Right cardiac atrium (tissue), 5 donors: ENCODE measurements around the gene CCDC149. TPM values are rescaled to one million over a fixed set of nuclear protein-coding genes. Genes with fewer than 3 reads are reported as not detected.
"Not testable (repeated sequence)": the region's sequence is repeated elsewhere in the genome, so short reads cannot be mapped to it uniquely, and the experiment has no call there.

ENCODE experiments used
- ATAC-seq, 2 donors: fragments of 200-7000 bp; cut with Tn5 transposase; one replicate each; pipeline versions ENCODE4 v1.8.0 to v1.9.1; 2020; ENCODE audit warnings: moderate library complexity in 2 of 2, mild to moderate bottlenecking in 1 of 2
- DNase-seq, 3 donors: peaks; one replicate each; pipeline ENCODE4 v3.0.0-alpha.2; 2020
- H3K27ac ChIP-seq: one replicate; pipeline ENCODE4 v1.5.1; 2013; ENCODE audit warnings: mild to moderate bottlenecking, low read length, control low read depth, moderate library complexity
- H3K27me3 ChIP-seq: one replicate; pipeline ENCODE4 v1.6.1; 2013; ENCODE audit not compliant: control insufficient read depth, insufficient read depth
- H3K4me1 ChIP-seq: one replicate; pipeline ENCODE4 v1.6.1; 2013; ENCODE audit warnings: low read length; ENCODE audit not compliant: control insufficient read depth, insufficient read depth
- H3K4me3 ChIP-seq: one replicate; pipeline ENCODE4 v1.5.1; 2013; ENCODE audit warnings: low read length, control low read depth
- H3K9me3 ChIP-seq: one replicate; pipeline ENCODE4 v1.6.1; 2013; ENCODE audit warnings: low read length; ENCODE audit not compliant: control insufficient read depth
- WGBS: extraction: QIAGEN DNeasy Blood & Tissue Kit; methylation state at CpG from one replicate; pipeline ENCODE4 v1.1.7; 2013; 5-methylcytosine and 5-hydroxymethylcytosine counted together
- intact Hi-C, 4 donors: fragments of 100-400 bp; cut with DNase I; formaldehyde crosslinking; loops; one replicate each; pipeline versions ENCODE4 v1.11.0 to v1.14.0; 2022 to 2023
- polyA plus RNA-seq: library from polyadenylated mRNA; stranded (reverse); fragments of 200-250 nt; gene quantifications from one replicate; pipeline ENCODE4 v1.2.3, GENCODE V29; 2013
- total RNA-seq, 4 donors: library from RNA; stranded (reverse); fragmentation: NEBNext Ultra II Directional; extraction: Animal tissue kit (Norgen Biotek cat#: 25700); gene quantifications; one replicate each; pipeline ENCODE4 v1.2.1, GENCODE V29; 2021
- donor health status: healthy with polysubstance abuse.
- donor health status: DM: no; HTN: yes; CAD: no.
- donor health status: DM: no; HTN: no; CAD: no.
- donor health status: DM: no; HTN: yes; CAD: no; lungs with severe emphysema.
- donor health status: DM: yes; HTN: yes; CAD: no.

CCDC149 gene
- total and polyA plus RNA-seq, 5 donors, result 10.1 to 17.4 (median 15.4) TPM

DNA sequence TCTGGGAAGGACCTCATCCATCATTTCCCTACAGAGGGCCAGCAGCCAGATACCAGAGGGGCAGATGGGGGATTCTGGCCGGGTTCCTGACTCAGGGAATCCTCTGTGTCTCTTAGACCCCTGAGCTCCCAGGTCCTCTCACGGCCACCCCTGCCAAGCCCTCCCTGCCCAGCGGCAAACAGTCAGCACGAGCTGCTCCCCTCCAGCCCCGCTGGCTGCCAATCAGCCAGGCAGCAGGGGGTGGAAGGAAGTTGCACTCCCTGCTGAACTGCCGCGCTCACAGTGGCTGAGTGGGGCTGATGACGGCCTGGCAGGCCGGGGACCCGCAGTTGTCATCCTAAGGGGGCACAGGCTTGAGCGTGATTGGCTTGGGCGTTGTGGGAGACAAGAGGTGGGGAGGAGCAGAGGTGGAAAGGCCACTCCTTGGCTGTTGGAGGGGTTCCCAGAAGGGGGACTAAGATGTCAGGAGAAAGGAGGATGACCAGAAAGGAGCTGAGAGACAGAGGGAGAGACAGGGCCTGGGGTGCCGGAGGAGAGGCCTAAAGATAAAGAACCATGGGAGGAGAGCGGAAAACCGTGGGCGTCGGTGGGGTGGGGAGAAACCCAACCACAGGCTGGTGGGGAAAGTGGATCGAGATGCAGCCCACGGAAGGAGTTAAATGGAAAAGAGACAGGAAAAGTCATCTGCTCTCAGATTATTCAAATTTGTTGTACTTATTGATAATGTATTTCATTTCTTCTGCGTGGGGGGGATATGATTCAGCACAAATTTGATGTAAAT lies 4.4 kb upstream of the CCDC149 start:
- H3K27me3 ChIP-seq, result no peaks in the 10 kb centered on the region
- intact Hi-C loops, result no loop called here
- H3K27ac ChIP-seq, result no peak overlapping the region
- no peak for ATAC-seq
- DNase-seq, result no peak
- H3K4me3 ChIP-seq, result no peak overlapping the region
- peaks cover 2% of the 10 kb centered on the region for H3K4me1 ChIP-seq
- WGBS, result 61% methylated on average over 20 of the region's 20 CpGs
- H3K9me3 ChIP-seq, result no peaks in the 10 kb centered on the region

DNA sequence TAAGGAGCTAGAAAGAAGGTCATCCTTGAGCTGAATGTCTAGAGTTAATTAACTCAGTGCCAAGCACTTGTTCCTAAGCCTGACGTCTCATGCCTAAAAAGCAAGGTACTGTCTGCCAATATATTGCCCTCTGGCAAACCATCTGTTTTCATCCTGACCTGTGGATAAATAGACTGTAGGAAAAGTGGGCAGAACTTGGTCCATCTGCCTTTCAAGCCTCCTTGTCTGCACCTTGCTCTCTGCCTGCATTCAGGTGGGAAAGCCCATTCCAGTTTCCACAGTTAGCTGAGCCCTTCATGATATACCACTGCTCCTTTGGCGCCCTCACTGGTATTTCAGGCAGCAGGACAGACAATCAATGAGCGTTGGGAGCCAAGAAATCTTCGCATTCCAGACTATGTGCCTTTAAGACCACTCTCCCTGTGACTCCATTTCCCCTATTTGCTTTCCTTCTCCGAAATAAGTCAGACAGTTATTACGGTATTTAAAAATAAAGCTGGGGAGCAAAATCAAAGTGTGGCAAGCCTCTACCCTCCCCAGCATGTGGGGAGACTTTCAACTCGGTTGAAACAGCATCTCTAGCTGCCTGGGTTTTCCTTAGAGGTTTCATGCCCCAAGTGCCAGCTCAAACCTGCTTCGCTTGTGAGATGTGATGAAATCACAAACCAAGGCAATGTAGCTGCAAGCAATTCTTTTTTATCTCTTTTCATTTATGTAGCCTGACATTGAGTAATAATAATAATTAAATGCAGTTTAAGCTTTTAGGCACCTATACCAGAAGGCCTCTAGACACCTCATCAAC lies 2.5 kb upstream of the CCDC149 start:
- Histone ChIP-seq H3K4me1 (peaks cover 5% of the 10 kb centered on the region), H3K27ac (no peak overlapping the region), H3K4me3 (no peak overlapping the region), H3K9me3 (no peaks in the 10 kb centered on the region), H3K27me3 (no peaks in the 10 kb centered on the region)
- ATAC-seq (no peak), DNase-seq (no peak)
- intact Hi-C loops, result no loop called here
- WGBS, result 77% methylated on average over 8 of the region's 8 CpGs

DNA sequence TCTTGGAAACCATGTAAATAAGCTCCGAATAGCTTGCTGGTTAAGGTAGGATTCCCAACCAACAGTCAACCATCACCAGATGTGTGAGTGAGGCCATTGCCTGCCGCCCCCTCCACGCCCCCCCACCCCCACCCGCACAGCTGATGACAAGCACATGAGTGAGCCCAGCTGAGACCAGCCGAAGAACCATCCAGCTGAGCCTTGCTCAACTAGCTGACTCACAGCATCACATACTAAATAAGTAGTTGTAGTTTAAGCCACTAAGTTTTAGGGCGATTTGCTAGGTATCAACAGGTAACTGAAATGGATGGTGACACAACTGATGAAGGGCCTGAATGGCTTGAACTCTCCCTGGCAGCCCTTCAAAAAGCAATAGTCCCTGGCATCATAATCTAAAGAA lies 1.6 kb upstream of the CCDC149 start:
- no peak for ATAC-seq
- H3K4me3 ChIP-seq, result no peak overlapping the region

DNA sequence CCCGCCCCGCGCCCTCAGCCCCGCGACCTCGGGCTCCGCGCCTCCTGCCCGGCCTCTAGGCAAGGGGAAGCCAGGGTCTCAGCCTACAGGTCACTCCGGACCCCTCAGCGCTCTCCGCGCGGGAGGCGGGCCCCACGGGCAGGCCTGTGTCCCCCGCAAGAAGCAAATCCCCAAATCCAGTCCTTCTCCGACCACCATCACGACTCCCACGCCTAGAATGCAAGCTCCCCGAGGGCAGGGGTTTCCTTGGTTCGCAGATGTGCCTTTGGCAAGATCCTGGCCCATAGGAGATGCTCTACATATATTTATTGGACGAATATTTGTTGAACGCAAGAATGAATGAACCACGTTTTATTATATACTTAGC lies 260 bp upstream of the CCDC149 start:
- intact Hi-C loops, result no loop called here
- no peaks in the 10 kb centered on the region for H3K9me3 ChIP-seq
- ATAC-seq (no peak), DNase-seq (no peak)
- H3K27ac ChIP-seq, result peak overlapping the region; percentile 79
- H3K27me3 ChIP-seq, result no peaks in the 10 kb centered on the region
- H3K4me1 ChIP-seq, result peaks cover 5% of the 10 kb centered on the region
- 16% methylated on average over 25 of the region's 25 CpGs for WGBS
- H3K4me3 ChIP-seq, result peak overlapping the region; percentile 83

More for the DNA sequence above, 1.6 kb upstream of the CCDC149 start:
- H3K27me3 ChIP-seq, result no peaks in the 10 kb centered on the region
- intact Hi-C loops, result no loop called here
- no peaks in the 10 kb centered on the region for H3K9me3 ChIP-seq
- no peak for DNase-seq
- 93% methylated on average over 6 of the region's 6 CpGs for WGBS
- no peak overlapping the region for H3K27ac ChIP-seq
- H3K4me1 ChIP-seq, result peaks cover 5% of the 10 kb centered on the region

DNA sequence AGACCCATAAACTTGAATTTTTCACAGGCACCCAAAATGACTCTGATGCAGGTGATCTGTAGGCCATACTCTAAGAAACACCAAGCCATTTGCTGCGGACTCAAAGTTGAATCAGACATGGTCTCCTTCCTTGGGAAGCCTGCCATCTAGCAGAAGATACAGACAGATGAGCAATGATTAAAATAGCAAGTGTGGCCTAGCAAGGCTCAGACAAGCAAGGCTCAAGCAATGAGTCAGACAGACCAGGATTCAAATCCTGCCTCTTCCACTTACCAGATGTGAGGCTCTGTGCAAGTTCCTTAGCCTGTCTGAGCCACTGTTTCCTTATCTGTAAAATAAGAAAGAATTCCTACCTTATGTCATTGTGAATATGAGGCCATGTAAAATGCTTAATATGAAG lies 2.3 kb downstream of the CCDC149 start:
- no peak overlapping the region for H3K27ac ChIP-seq
- 100% methylated on average over 1 of the region's 1 CpG for WGBS
- no peak for ATAC-seq
- DNase-seq, result no peak
- no peak overlapping the region for H3K4me3 ChIP-seq
- no peaks in the 10 kb centered on the region for H3K9me3 ChIP-seq
- intact Hi-C loops, result no loop called here
- H3K27me3 ChIP-seq, result no peaks in the 10 kb centered on the region
- H3K4me1 ChIP-seq, result peaks cover 5% of the 10 kb centered on the region

DNA sequence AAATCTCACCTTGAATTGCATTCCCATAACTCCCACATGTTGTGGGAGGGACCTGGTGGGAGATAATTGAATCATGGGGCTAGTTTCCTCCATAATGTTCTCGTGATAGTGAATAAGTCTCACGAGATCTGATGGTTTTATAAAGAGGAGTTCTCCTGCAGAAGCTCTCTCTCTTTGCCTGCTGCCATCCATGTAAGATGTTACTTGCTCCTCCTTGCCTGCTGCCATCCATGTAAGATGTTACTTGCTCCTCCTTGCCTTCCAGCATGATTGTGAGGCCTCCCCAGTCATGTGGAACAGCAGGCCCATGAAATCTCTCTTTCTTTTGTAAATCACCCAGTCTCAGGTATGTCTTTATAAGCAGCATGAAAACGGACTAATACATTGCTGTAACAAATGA lies 3.2 kb downstream of the CCDC149 start:
- intact Hi-C loops, H3K4me3 ChIP-seq, DNase-seq, H3K27me3 ChIP-seq, H3K27ac ChIP-seq, ATAC-seq, H3K4me1 ChIP-seq, H3K9me3 ChIP-seq: not testable (repeated sequence)
- 94% methylated on average over 3 of the region's 3 CpGs for WGBS

DNA sequence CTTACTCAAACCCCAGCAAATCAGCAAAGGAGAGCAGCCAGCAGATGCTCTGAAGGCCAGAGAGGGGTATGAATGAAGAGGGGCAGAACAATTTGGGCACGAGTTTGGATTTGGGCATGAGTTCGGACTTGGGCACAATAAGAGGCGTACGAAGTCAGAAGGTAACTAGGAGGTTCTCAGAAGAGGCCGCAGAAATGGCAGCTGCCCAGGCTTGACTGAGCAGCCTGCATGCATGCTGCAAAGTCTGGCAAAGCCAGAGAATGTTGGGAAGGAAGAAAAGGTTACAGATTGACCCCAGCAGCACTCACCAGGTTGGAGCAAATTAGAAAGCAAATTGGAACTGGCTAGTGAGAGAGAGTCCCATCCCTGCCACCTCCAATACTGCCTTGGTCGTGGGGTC lies 15.2 kb downstream of the CCDC149 start:
- peak in 1 of 3 donors; percentile 27 for DNase-seq
- 86% methylated on average over 6 of the region's 6 CpGs for WGBS
- no peak overlapping the region for H3K27ac ChIP-seq
- H3K9me3 ChIP-seq, result no peaks in the 10 kb centered on the region
- no peaks in the 10 kb centered on the region for H3K27me3 ChIP-seq
- H3K4me3 ChIP-seq, result no peak overlapping the region
- ATAC-seq, result no peak
- intact Hi-C loops, result no loop called here
- no peaks in the 10 kb centered on the region for H3K4me1 ChIP-seq

DNA sequence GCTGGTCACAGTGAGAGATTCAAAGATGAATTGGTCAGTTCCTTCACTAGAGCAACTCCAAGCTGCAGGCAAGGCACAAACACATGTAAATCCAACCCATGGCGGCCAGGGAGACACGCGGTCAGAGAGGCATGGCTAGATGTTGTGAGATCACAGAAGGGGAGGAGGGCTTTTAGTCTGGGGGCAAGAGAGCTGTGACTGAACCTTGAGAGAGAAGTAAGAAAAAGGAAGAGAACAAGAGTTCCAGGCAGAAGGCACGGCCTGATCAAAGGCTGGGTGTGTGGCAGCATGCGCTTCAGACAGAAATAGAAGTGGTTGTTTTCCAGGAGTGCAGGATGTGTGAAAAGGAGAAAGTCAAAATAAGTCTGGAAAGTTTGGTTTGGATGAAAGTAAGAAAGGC lies 15.9 kb downstream of the CCDC149 start:
- intact Hi-C loops, result no loop called here
- Histone ChIP-seq H3K9me3 (no peaks in the 10 kb centered on the region), H3K4me3 (no peak overlapping the region), H3K4me1 (no peaks in the 10 kb centered on the region), H3K27ac (no peak overlapping the region), H3K27me3 (no peaks in the 10 kb centered on the region)
- ATAC-seq (no peak), DNase-seq (peak in 1 of 3 donors; percentile 17)
- 85% methylated on average over 5 of the region's 5 CpGs for WGBS

DNA sequence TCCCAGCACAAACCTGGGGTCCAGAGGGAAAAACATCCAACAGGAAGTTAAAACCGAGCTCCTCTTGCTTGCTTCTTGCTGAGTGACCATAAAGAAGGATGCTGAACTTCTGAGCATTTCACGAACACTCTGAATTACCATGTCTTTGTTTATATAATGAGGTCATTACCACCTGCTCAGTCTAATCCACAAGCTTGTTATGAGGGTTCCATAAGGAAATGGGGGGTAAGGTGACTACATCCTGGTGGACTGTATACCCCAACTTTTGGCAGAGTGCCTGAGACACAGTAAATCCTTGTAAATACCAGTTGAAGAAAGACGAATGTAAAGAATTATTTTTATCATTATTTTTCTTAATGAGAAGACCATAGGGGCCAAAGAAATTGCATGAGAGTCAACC lies 16.8 kb downstream of the CCDC149 start:
- ATAC-seq (no peak), DNase-seq (no peak)
- Histone ChIP-seq H3K27ac (no peak overlapping the region), H3K4me3 (no peak overlapping the region), H3K27me3 (no peaks in the 10 kb centered on the region), H3K9me3 (no peaks in the 10 kb centered on the region), H3K4me1 (no peaks in the 10 kb centered on the region)
- intact Hi-C loops, result no loop called here
- WGBS, result 68% methylated on average over 3 of the region's 3 CpGs

DNA sequence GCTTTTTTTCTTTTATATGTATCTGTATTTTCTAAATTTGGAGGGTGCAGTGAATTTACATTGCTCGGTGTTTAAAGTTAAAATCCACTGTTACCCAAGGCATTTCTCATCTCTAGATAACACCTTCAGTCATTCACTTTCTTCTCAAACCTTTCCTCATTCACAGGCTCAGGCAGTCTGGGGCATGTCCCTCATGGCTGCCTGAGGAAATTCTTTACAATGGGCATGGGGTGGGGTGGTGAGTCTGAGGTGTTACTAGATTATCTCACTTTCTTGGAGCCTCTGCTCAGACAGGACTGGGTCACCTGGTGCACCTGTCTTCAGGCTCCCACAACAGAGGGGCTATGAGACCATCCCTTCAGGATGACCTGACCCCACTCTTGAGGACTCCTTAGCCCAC lies 17.4 kb downstream of the CCDC149 start:
- 94% methylated on average over 1 of the region's 1 CpG for WGBS
- Histone ChIP-seq H3K4me3 (no peak overlapping the region), H3K4me1 (no peaks in the 10 kb centered on the region), H3K9me3 (no peaks in the 10 kb centered on the region), H3K27me3 (no peaks in the 10 kb centered on the region), H3K27ac (no peak overlapping the region)
- DNase-seq, result no peak
- no peak for ATAC-seq
- intact Hi-C loops, result no loop called here

DNA sequence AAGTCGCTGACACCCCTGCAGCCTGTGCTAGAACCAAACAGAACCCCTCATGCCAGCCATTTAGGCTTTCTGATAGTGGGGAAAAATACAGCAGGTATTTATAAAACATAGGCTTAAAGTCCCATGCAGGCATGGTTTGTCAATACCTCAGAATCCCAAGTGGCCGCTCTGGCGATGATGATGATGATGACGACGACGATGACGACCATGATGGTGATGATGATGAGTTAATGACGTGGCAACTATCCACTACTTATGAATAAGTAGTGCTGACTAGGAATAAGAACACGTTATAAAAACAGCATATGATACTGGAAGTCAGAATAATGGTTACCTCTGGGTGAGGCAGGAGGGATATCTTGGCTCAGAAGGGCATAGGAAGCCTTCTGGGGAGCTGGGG lies 18.0 kb downstream of the CCDC149 start:
- intact Hi-C loops, result no loop called here
- H3K27me3 ChIP-seq, result no peaks in the 10 kb centered on the region
- no peak for DNase-seq
- H3K4me1 ChIP-seq, result no peaks in the 10 kb centered on the region
- no peak overlapping the region for H3K4me3 ChIP-seq
- H3K9me3 ChIP-seq, result no peaks in the 10 kb centered on the region
- ATAC-seq, result no peak
- no peak overlapping the region for H3K27ac ChIP-seq
- WGBS, result 90% methylated on average over 9 of the region's 9 CpGs
